Measurements from ENCODE around the gene GABRR3.

- no peak for TF ChIP-seq POLR2A (IDR thresholded peaks at IDR 0.05)
- TF ChIP-seq CTCF (IDR thresholded peaks at IDR 0.05), result no peak
Observed at GRCh38 chr3:98029083-98029482, 6.0 kb downstream of the GABRR3 start.
